ENCODE data around the gene KCNAB2. TPM values are rescaled to one million over a fixed set of nuclear protein-coding genes. Genes with fewer than 3 reads are reported as not detected.

Gene KCNAB2
- total RNA-seq, 1 donor from 2014 or later, result 2.7 TPM

- no peak for TF ChIP-seq CTCF (IDR thresholded peaks at IDR 0.05; ENCODE audit: insufficient read depth, low read length, poor library complexity, severe bottlenecking)
Observed at GRCh38 chr1:6077506-6077905, 31.8 kb downstream of the KCNAB2 start.

GRCh38 chr1:6077919-6078318 is 32.2 kb downstream of the KCNAB2 start:
- no peak for DNase-seq (ENCODE audit: low read depth)
- Histone ChIP-seq H3K36me3 (ENCODE audit: control insufficient read depth, insufficient read depth, low read length) (no peaks in the 10 kb centered on the region), H3K27me3 (ENCODE audit: control insufficient read depth, insufficient read depth, low read length) (peaks cover 34% of the 10 kb centered on the region), H3K4me3 (ENCODE audit: low read depth, low read length) (no peak overlapping the region)
- no peak for TF ChIP-seq CTCF (IDR thresholded peaks at IDR 0.05; ENCODE audit: insufficient read depth, low read length, poor library complexity, severe bottlenecking)

More at GRCh38 chr1:6077506-6077905, 31.8 kb downstream of the KCNAB2 start:
- H3K36me3 ChIP-seq (ENCODE audit: control insufficient read depth, insufficient read depth, low read length), result no peaks in the 10 kb centered on the region
- peaks cover 30% of the 10 kb centered on the region for H3K27me3 ChIP-seq (ENCODE audit: control insufficient read depth, insufficient read depth, low read length)
- DNase-seq (ENCODE audit: low read depth), result no peak
- no peak overlapping the region for H3K4me3 ChIP-seq (ENCODE audit: low read depth, low read length)

- H3K4me3 ChIP-seq (ENCODE audit: low read depth, low read length), result no peak overlapping the region
- H3K27me3 ChIP-seq (ENCODE audit: control insufficient read depth, insufficient read depth, low read length), result peaks cover 52% of the 10 kb centered on the region
- DNase-seq (ENCODE audit: low read depth), result no peak
- no peaks in the 10 kb centered on the region for H3K36me3 ChIP-seq (ENCODE audit: control insufficient read depth, insufficient read depth, low read length)
- peak; percentile 21 for TF ChIP-seq CTCF (IDR thresholded peaks at IDR 0.05; ENCODE audit: insufficient read depth, low read length, poor library complexity, severe bottlenecking)
Observed at GRCh38 chr1:6080469-6080868, 34.8 kb downstream of the KCNAB2 start.

- no peak for DNase-seq (ENCODE audit: low read depth)
- no peak for TF ChIP-seq CTCF (IDR thresholded peaks at IDR 0.05; ENCODE audit: insufficient read depth, low read length, poor library complexity, severe bottlenecking)
- Histone ChIP-seq H3K4me3 (ENCODE audit: low read depth, low read length) (no peak overlapping the region), H3K36me3 (ENCODE audit: control insufficient read depth, insufficient read depth, low read length) (no peaks in the 10 kb centered on the region), H3K27me3 (ENCODE audit: control insufficient read depth, insufficient read depth, low read length) (peaks cover 58% of the 10 kb centered on the region)
Observed at GRCh38 chr1:6081901-6082300, 36.2 kb downstream of the KCNAB2 start.

- DNase-seq (ENCODE audit: low read depth), result no peak
- Histone ChIP-seq H3K27me3 (ENCODE audit: control insufficient read depth, insufficient read depth, low read length) (peaks cover 61% of the 10 kb centered on the region), H3K36me3 (ENCODE audit: control insufficient read depth, insufficient read depth, low read length) (no peaks in the 10 kb centered on the region), H3K4me3 (ENCODE audit: low read depth, low read length) (no peak overlapping the region)
- TF ChIP-seq CTCF (IDR thresholded peaks at IDR 0.05; ENCODE audit: insufficient read depth, low read length, poor library complexity, severe bottlenecking), result peak; percentile 24
Observed at GRCh38 chr1:6082430-6082971, 36.8 kb downstream of the KCNAB2 start.

- Histone ChIP-seq H3K27me3 (ENCODE audit: control insufficient read depth, insufficient read depth, low read length) (peaks cover 57% of the 10 kb centered on the region), H3K4me3 (ENCODE audit: low read depth, low read length) (no peak overlapping the region), H3K36me3 (ENCODE audit: control insufficient read depth, insufficient read depth, low read length) (no peaks in the 10 kb centered on the region)
- DNase-seq (ENCODE audit: low read depth), result no peak
- TF ChIP-seq CTCF (IDR thresholded peaks at IDR 0.05; ENCODE audit: insufficient read depth, low read length, poor library complexity, severe bottlenecking), result no peak
Observed at GRCh38 chr1:6083385-6083784, 37.7 kb downstream of the KCNAB2 start.
